H1 (cell line): ENCODE measurements around the gene STXBP5L. TPM values are rescaled to one million over a fixed set of nuclear protein-coding genes. Genes with fewer than 3 reads are reported as not detected.

Experiments used
- CTCF ChIA-PET: fragments of 300-600 bp; sonication (Branson Sonifier 250); formaldehyde crosslinking; loops from one replicate; lab custom pipeline; 2021; ENCODE audit not compliant: partially characterized antibody; lab: Charles Lee
- POLR2A ChIA-PET: fragments of 300-600 bp; sonication (Branson Sonifier 250); formaldehyde crosslinking; loops from one replicate; lab custom pipeline; 2021; ENCODE audit warnings: inconsistent platforms; ENCODE audit not compliant: partially characterized antibody; lab: Charles Lee
- DNase-seq, 2 experiments: peaks; one replicate each; pipeline versions ENCODE4 v3.0.0 to v3.0.0-alpha.2; 2010 to 2022; ENCODE audit warnings: low spot score in 2 of 2, low read depth in 1 of 2, mixed read lengths in 1 of 2
- FAIRE-seq: peaks from 2 replicates; lab custom pipeline; 2011; peaks lifted over from hg19 to GRCh38; lab: Jason Lieb, UNC
- H2AFZ ChIP-seq: 2 replicates; pipeline ENCODE4 v1.8.1; 2012; ENCODE audit warnings: low read length, inconsistent platforms
- H2AK5ac ChIP-seq: 2 replicates; pipeline ENCODE4 v1.6.1; 2013; ENCODE audit warnings: low read depth, low read length
- H2BK120ac ChIP-seq: replicated peaks from 2 replicates; pipeline ENCODE3; 2013; ENCODE audit warnings: low read depth, low read length, inconsistent platforms
- H2BK12ac ChIP-seq: 2 replicates; pipeline ENCODE4 v1.6.1; 2013; ENCODE audit warnings: low read depth, low read length
- H2BK15ac ChIP-seq: 2 replicates; pipeline ENCODE4 v1.6.1; 2013; ENCODE audit warnings: low read length
- H2BK20ac ChIP-seq: 2 replicates; pipeline ENCODE4 v1.6.1; 2013; ENCODE audit warnings: low read length
- H2BK5ac ChIP-seq: 2 replicates; pipeline ENCODE4 v1.6.1; 2013; ENCODE audit warnings: low read depth, low read length
- H3K14ac ChIP-seq: 2 replicates; pipeline ENCODE4 v1.6.1; 2013; ENCODE audit warnings: inconsistent platforms; ENCODE audit not compliant: insufficient read length
- H3K18ac ChIP-seq: 2 replicates; pipeline ENCODE4 v1.6.1; 2013; ENCODE audit warnings: low read length; ENCODE audit errors: extremely low read depth
- H3K23ac ChIP-seq: 2 replicates; pipeline ENCODE4 v1.6.1; 2013; ENCODE audit warnings: inconsistent platforms; ENCODE audit not compliant: insufficient read length
- H3K23me2 ChIP-seq: 2 replicates; pipeline ENCODE4 v1.6.1; 2013; ENCODE audit warnings: low read depth, low read length
- H3K27ac ChIP-seq: 2 replicates; pipeline ENCODE4 v1.6.1; 2011; ENCODE audit warnings: low read depth, low read length, inconsistent platforms
- H3K27me3 ChIP-seq, 4 experiments: replicated peaks in 1 of 4; 1 replicate in 1 of 4; 2 replicates in 3 of 4; pipeline versions ENCODE4 v1.6.1 to v1.8.1; 2011 to 2013; ENCODE audit warnings: low read length in 3 of 4, mild to moderate bottlenecking in 3 of 4, inconsistent platforms in 2 of 4, mixed read lengths in 2 of 4, moderate library complexity in 1 of 4; ENCODE audit not compliant: control insufficient read depth in 3 of 4, insufficient read depth in 3 of 4; ENCODE audit errors: extremely low read depth in 1 of 4
- H3K36me3 ChIP-seq, 4 experiments: 2 replicates each; pipeline versions ENCODE4 v1.6.1 to v1.8.1; 2011 to 2013; ENCODE audit warnings: mild to moderate bottlenecking in 4 of 4, low read length in 3 of 4, moderate library complexity in 2 of 4, control low read depth in 1 of 4, inconsistent platforms in 1 of 4; ENCODE audit not compliant: insufficient read depth in 4 of 4, control insufficient read depth in 2 of 4
- H3K4ac ChIP-seq: replicated peaks from 2 replicates; pipeline ENCODE3; 2013; ENCODE audit warnings: low read length, low read depth, mixed read lengths, inconsistent platforms; ENCODE audit not compliant: insufficient read length
- H3K4me1 ChIP-seq, 4 experiments: replicated peaks in 1 of 4; 1 replicate in 1 of 4; 2 replicates in 3 of 4; pipeline versions ENCODE4 v1.6.1 to v1.8.1; 2011 to 2013; ENCODE audit warnings: low read length in 3 of 4, inconsistent platforms in 2 of 4, mixed read lengths in 1 of 4; ENCODE audit not compliant: insufficient read depth in 4 of 4, control insufficient read depth in 3 of 4
- H3K4me2 ChIP-seq, 2 experiments: 2 replicates each; pipeline versions ENCODE4 v1.6.1 to v1.8.1; 2011 to 2013; ENCODE audit warnings: low read depth in 2 of 2, low read length in 2 of 2, control low read depth in 1 of 2, inconsistent platforms in 1 of 2, mild to moderate bottlenecking in 1 of 2; ENCODE audit not compliant: insufficient read depth in 1 of 2
- H3K4me3 ChIP-seq, 4 experiments: fragments of 200-600, 300-600 bp in 1 of 4; sonication (generic), shearing (Covaris generic), sonication (Bioruptor Twin) in 1 of 4; 2 replicates each; pipeline versions ENCODE4 v1.5.1 to v1.8.1; 2011 to 2016; ENCODE audit warnings: low read length in 4 of 4, low read depth in 3 of 4, control low read depth in 2 of 4, inconsistent platforms in 2 of 4, mild to moderate bottlenecking in 2 of 4, mixed read lengths in 1 of 4, moderate library complexity in 1 of 4; ENCODE audit not compliant: insufficient read depth in 2 of 4; ENCODE audit errors: extremely low read depth in 1 of 4
- H3K56ac ChIP-seq: replicated peaks from 2 replicates; pipeline ENCODE3; 2013; ENCODE audit warnings: low read depth, mild to moderate bottlenecking, mixed read lengths, low read length, inconsistent platforms; ENCODE audit not compliant: insufficient read length
- H3K79me1 ChIP-seq: 2 replicates; pipeline ENCODE4 v1.6.1; 2013; ENCODE audit warnings: low read depth, low read length, control low read depth
- H3K79me2 ChIP-seq, 2 experiments: 2 replicates each; pipeline versions ENCODE4 v1.6.1 to v1.8.1; 2012 to 2013; ENCODE audit warnings: low read length in 2 of 2, mild to moderate bottlenecking in 2 of 2, inconsistent platforms in 1 of 2; ENCODE audit not compliant: insufficient read depth in 2 of 2, control insufficient read depth in 1 of 2
- H3K9ac ChIP-seq, 4 experiments: replicated peaks in 1 of 4; 1 replicate in 1 of 4; 2 replicates in 3 of 4; pipeline versions ENCODE4 v1.6.1 to v1.8.1; 2011 to 2013; ENCODE audit warnings: low read depth in 3 of 4, low read length in 3 of 4, control low read depth in 2 of 4, mild to moderate bottlenecking in 2 of 4, moderate library complexity in 2 of 4, inconsistent platforms in 1 of 4; ENCODE audit errors: extremely low read depth in 1 of 4
- H3K9me3 ChIP-seq, 2 experiments: 2 replicates each; pipeline versions ENCODE4 v1.6.1 to v1.8.1; 2012 to 2013; ENCODE audit warnings: mild to moderate bottlenecking in 2 of 2, moderate library complexity in 2 of 2, control low read depth in 1 of 2, inconsistent platforms in 1 of 2, low read depth in 1 of 2, low read length in 1 of 2, mixed read lengths in 1 of 2; ENCODE audit not compliant: insufficient read depth in 2 of 2
- H4K20me1 ChIP-seq, 2 experiments: replicated peaks in 1 of 2; 2 replicates each; pipeline versions ENCODE3 to v1.8.1; 2011 to 2013; ENCODE audit warnings: inconsistent platforms in 2 of 2, low read length in 2 of 2, mild to moderate bottlenecking in 1 of 2; ENCODE audit not compliant: insufficient read depth in 2 of 2, control insufficient read depth in 1 of 2
- H4K5ac ChIP-seq: 2 replicates; pipeline ENCODE4 v1.6.1; 2013; ENCODE audit warnings: low read length, low read depth, mixed read lengths, inconsistent platforms; ENCODE audit not compliant: insufficient read length
- H4K8ac ChIP-seq: 2 replicates; pipeline ENCODE4 v1.8.0; 2013; ENCODE audit warnings: mild to moderate bottlenecking, moderate library complexity, low read length, inconsistent platforms; ENCODE audit not compliant: insufficient read depth; ENCODE audit errors: extremely low read depth
- H4K91ac ChIP-seq: replicated peaks from 2 replicates; pipeline ENCODE3; 2013; ENCODE audit warnings: low read length, mixed read lengths, inconsistent platforms; ENCODE audit not compliant: insufficient read length
- BCL11A ChIP-seq, 2 experiments: IDR thresholded peaks; one replicate each; pipeline ENCODE4 v1.6.1; 2011; ENCODE audit warnings: low read depth in 2 of 2, low read length in 2 of 2, mild to moderate bottlenecking in 2 of 2
- BRCA1 ChIP-seq: IDR thresholded peaks from 2 replicates; pipeline ENCODE4 v1.6.1; 2012; ENCODE audit warnings: low read depth, low read length, improper control_type of control experiment
- FOSL1 ChIP-seq: IDR thresholded peaks from 2 replicates; pipeline ENCODE4 v1.6.1; 2011; ENCODE audit warnings: mild to moderate bottlenecking, low read depth, low read length, moderate library complexity; ENCODE audit not compliant: insufficient read depth
- GTF2F1 ChIP-seq: IDR thresholded peaks from 2 replicates; pipeline ENCODE4 v1.6.1; 2012; ENCODE audit warnings: low read depth, low read length, improper control_type of control experiment, borderline replicate concordance
- NANOG ChIP-seq: IDR thresholded peaks from 2 replicates; pipeline ENCODE4 v1.6.1; 2011; ENCODE audit warnings: low read length, low read depth, mild to moderate bottlenecking, inconsistent platforms; ENCODE audit not compliant: insufficient read depth, poor library complexity, severe bottlenecking
- POLR2AphosphoS5 ChIP-seq: IDR thresholded peaks from 2 replicates; pipeline ENCODE4 v1.6.1; 2011; ENCODE audit warnings: low read depth, low read length
- POU5F1 ChIP-seq: IDR thresholded peaks from 2 replicates; pipeline ENCODE4 v1.6.1; 2011; ENCODE audit warnings: low read depth, mild to moderate bottlenecking, low read length, moderate library complexity
- RNF2 ChIP-seq: fragments of 200-900, 300-1000 bp; sonication (generic); IDR thresholded peaks from 2 replicates; pipeline ENCODE4 v1.7.1; 2016; ENCODE audit warnings: borderline replicate concordance, low read depth, mild to moderate bottlenecking, antibody characterized with exemption, low read length; ENCODE audit not compliant: poor library complexity, severe bottlenecking; ENCODE audit errors: missing control alignments
- RXRA ChIP-seq: IDR thresholded peaks from 2 replicates; pipeline ENCODE4 v1.6.1; 2011; ENCODE audit warnings: low read depth, mild to moderate bottlenecking, low read length, moderate library complexity; ENCODE audit not compliant: insufficient read depth
- SAP30 ChIP-seq: fragments of 300-600 bp; sonication (generic); IDR thresholded peaks from 2 replicates; pipeline ENCODE4 v1.7.1; 2012; ENCODE audit warnings: low read length, moderate library complexity, mild to moderate bottlenecking, inconsistent platforms; ENCODE audit not compliant: insufficient read depth, insufficient replicate concordance
- SRF ChIP-seq: IDR thresholded peaks from 2 replicates; pipeline ENCODE4 v1.6.1; 2011; ENCODE audit warnings: mild to moderate bottlenecking, low read depth, low read length, moderate library complexity
- SUZ12 ChIP-seq: fragments of 200-600 bp; sonication (generic); IDR thresholded peaks from 2 replicates; pipeline ENCODE4 v1.6.1; 2012; ENCODE audit warnings: mild to moderate bottlenecking, inconsistent platforms, low read length, moderate library complexity, mixed read lengths
- USF2 ChIP-seq: IDR thresholded peaks from 2 replicates; pipeline ENCODE4 v1.6.1; 2011; ENCODE audit warnings: low read length, improper control_type of control experiment
- YY1 ChIP-seq: IDR thresholded peaks from 2 replicates; pipeline ENCODE4 v1.6.1; 2011; ENCODE audit warnings: low read depth, mild to moderate bottlenecking, low read length
- polyA plus RNA-seq, 7 experiments: library from polyadenylated mRNA; depleted of rRNA in 3 of 7; stranded (reverse) in 5 of 7; unstranded in 2 of 7; fragments of >200 nt in 5 of 7; fragments of 200-250 nt in 2 of 7; gene quantifications; 1 replicate in 5 of 7; 2 replicates in 1 of 7; 4 replicates in 1 of 7; pipeline versions ENCODE4 v1.2.1 to v1.2.3, GENCODE V29; 2011 to 2013; ENCODE audit warnings: missing spikeins in 2 of 7, mixed read lengths in 2 of 7
- total RNA-seq: library from RNA; stranded (reverse); fragmentation: NEBNext Ultra II Directional; extraction: Animal tissue kit (Norgen Biotek cat#: 25700); gene quantifications from 2 replicates; pipeline ENCODE4 v1.2.1, GENCODE V29; 2021

STXBP5L gene
- total and polyA plus RNA-seq, 2 of the 8 experiments (the other 6 are each of a cell fraction or from before 2014, with no cell fraction given), result 2.0 to 6.0 TPM

- no peaks in the 10 kb centered on the region for H3K4me1 ChIP-seq
- H3K36me3 ChIP-seq, result no peaks in the 10 kb centered on the region
- no peak overlapping the region for H2BK12ac ChIP-seq
- H3K56ac ChIP-seq, result no peak overlapping the region
- H2AFZ ChIP-seq, result no peak overlapping the region
- no peaks in the 10 kb centered on the region for H3K9me3 ChIP-seq
- no peak overlapping the region for H2BK20ac ChIP-seq
- no peaks in the 10 kb centered on the region for H3K79me2 ChIP-seq
- POLR2A ChIA-PET, result no interaction called here
- no peak overlapping the region for H3K4me3 ChIP-seq
- H4K8ac ChIP-seq, result no peak overlapping the region; the same call in 1 of the 2 replicates
- CTCF ChIA-PET, result no interaction called here
- no peak overlapping the region for H2BK15ac ChIP-seq
- no peak overlapping the region for H3K9ac ChIP-seq
- no peak overlapping the region for H3K14ac ChIP-seq
- H4K20me1 ChIP-seq, result no peaks in the 10 kb centered on the region
- peaks cover 0 to 1% (median 0%) of the 10 kb centered on the region in 4 experiments; a peak in 1 of 7 replicates for H3K27me3 ChIP-seq
- H3K27ac ChIP-seq, result no peak overlapping the region
- no peak overlapping the region for H4K91ac ChIP-seq
- no peak overlapping the region for H3K18ac ChIP-seq
- H2BK120ac ChIP-seq, result no peak overlapping the region
- no peak overlapping the region for H3K23ac ChIP-seq
- no peaks in the 10 kb centered on the region for H3K23me2 ChIP-seq
- FAIRE-seq (no peak), DNase-seq (no peak)
- no peak overlapping the region for H2BK5ac ChIP-seq
- no peak overlapping the region for H2AK5ac ChIP-seq
- peak overlapping the region; percentile 31 for H4K5ac ChIP-seq
- no peak overlapping the region for H3K4me2 ChIP-seq
- no peak overlapping the region for H3K4ac ChIP-seq
- no peaks in the 10 kb centered on the region for H3K79me1 ChIP-seq
- TF ChIP-seq SUZ12 (no peak), POU5F1 (no peak), SRF (no peak), FOSL1 (no peak), BCL11A (IDR thresholded peaks at IDR 0.05; ENCODE audit: low read depth in 2 of 2, low read length in 2 of 2) (no peak), NANOG (no peak), POLR2AphosphoS5 (no peak), BRCA1 (no peak), RXRA (no peak), SAP30 (no peak), USF2 (no peak), GTF2F1 (no peak), YY1 (no peak), RNF2 (no peak)
Observed at GRCh38 chr3:121274411-121274810, 366.4 kb downstream of the STXBP5L start.
